ENCODE data around the gene DBNL.
A peak's percentile ranks its signal among the peaks of the same experiment; 100 is the strongest.

Gene DBNL

GRCh38 chr7:44100458-44101302 lies 56.2 kb downstream of the DBNL start:
- peak; percentile 49 for DNase-seq (ENCODE audit: low read depth)

- DNase-seq (ENCODE audit: low read depth), result no peak
These were observed 56.9 kb downstream of the DBNL start for GRCh38 chr7:44101303-44101965.

- DNase-seq (ENCODE audit: low read depth), result peak; percentile 51
These were observed 57.7 kb downstream of the DBNL start for GRCh38 chr7:44101966-44102845.

GRCh38 chr7:44102846-44103565 lies 58.5 kb downstream of the DBNL start:
- DNase-seq (ENCODE audit: low read depth), result no peak

GRCh38 chr7:44103566-44103922 lies 59.0 kb downstream of the DBNL start:
- DNase-seq (ENCODE audit: low read depth), result no peak

- no peak for DNase-seq (ENCODE audit: low read depth)
These were observed 59.7 kb downstream of the DBNL start, which contains the start of gene AEBP1 for GRCh38 chr7:44103923-44104859. Gene AEBP1, plus strand, starts transcription at chr7:44104345. Its CDS starts 321 bp downstream, at chr7:44104666.

GRCh38 chr7:44104860-44105771 lies 60.6 kb downstream of the DBNL start:
- no peak for DNase-seq (ENCODE audit: low read depth)

- no peak for DNase-seq (ENCODE audit: low read depth)
These were observed 61.3 kb downstream of the DBNL start for GRCh38 chr7:44105832-44106231.

- no peak for DNase-seq (ENCODE audit: low read depth)
These were observed 62.0 kb downstream of the DBNL start for GRCh38 chr7:44106311-44107065.

GRCh38 chr7:44107116-44107960 lies 62.8 kb downstream of the DBNL start:
- DNase-seq (ENCODE audit: low read depth), result no peak

- DNase-seq (ENCODE audit: low read depth), result no peak
These were observed 63.7 kb downstream of the DBNL start for GRCh38 chr7:44107961-44108767.

GRCh38 chr7:44108768-44109750 lies 64.6 kb downstream of the DBNL start:
- DNase-seq (ENCODE audit: low read depth), result no peak

- no peak for DNase-seq (ENCODE audit: low read depth)
These were observed 65.5 kb downstream of the DBNL start for GRCh38 chr7:44109991-44110390.

GRCh38 chr7:44110719-44111635 lies 66.5 kb downstream of the DBNL start:
- no peak for DNase-seq (ENCODE audit: low read depth)

Measured in fibroblast of the conjunctiva (primary cell).